ENCODE measurements around the gene ZSWIM4. TPM values are rescaled to one million over a fixed set of nuclear protein-coding genes. Genes with fewer than 3 reads are reported as not detected.

Gene ZSWIM4
- total and polyA plus RNA-seq, 2 of the 13 experiments (the other 11 are each of a cell fraction or from before 2014, with no cell fraction given): 0.33 to 0.86 TPM

DNA sequence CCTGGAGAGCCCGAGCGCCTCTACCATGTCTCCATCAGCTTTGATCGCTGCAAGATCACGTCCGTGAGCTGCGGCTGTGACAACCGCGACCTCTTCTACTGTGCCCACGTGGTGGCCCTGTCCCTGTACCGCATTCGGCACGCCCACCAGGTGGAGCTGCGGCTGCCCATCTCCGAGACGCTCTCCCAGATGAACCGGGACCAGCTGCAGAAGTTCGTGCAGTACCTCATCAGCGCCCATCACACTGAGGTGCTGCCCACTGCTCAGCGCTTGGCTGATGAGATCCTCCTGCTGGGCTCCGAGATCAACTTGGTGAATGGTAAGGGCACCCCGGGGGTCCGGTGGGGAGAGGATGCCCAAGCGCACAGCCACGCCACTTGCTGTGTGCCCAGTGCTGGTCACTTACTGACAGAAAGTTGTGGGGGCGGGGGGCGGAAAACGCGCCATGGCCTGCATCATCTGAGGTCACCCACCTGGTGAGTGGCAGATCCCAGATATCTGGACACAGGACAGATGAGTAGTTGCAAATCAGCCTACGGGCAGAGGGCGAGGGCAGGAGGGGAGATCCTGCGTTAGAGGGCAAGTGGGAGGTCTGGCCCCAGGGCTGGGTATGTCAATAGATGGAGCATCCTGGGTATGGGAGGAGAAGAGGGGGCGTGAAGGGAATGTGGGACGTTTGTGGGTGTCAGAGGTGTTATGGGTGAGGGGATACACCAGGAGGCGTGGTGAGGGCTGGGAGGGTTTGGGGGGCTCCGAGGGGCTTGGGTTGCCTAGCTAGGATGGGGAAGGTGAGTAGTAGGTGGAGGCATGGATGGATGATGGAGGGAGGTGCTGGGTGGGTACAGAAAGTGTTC is 9.8 kb downstream of the ZSWIM4 start:
- Histone ChIP-seq H3K4me3 (replicated peaks in 1 of 3; ENCODE audit: insufficient read depth in 1 of 3, low read depth in 2 of 3, low read length in 3 of 3) (no peak overlapping the region), H3K27ac (ENCODE audit: extremely low read length, insufficient read depth, low read length) (no peak overlapping the region), H3K9me3 (ENCODE audit: low read length) (no peaks in the 10 kb centered on the region), H3K27me3 (ENCODE audit: control insufficient read depth in 1 of 2, insufficient read depth in 2 of 2, low read length in 2 of 2) (no peaks in the 10 kb centered on the region), H3K36me3 (replicated peaks in 1 of 2; ENCODE audit: control insufficient read depth in 1 of 2, insufficient read depth in 2 of 2, low read length in 2 of 2) (no peaks in the 10 kb centered on the region), H4K20me1 (ENCODE audit: insufficient read depth, low read length) (no peaks in the 10 kb centered on the region), H3K4me1 (ENCODE audit: insufficient read depth, low read length) (peaks cover 11% of the 10 kb centered on the region), H3K4me2 (ENCODE audit: low read depth, low read length) (no peak overlapping the region), H3K79me2 (ENCODE audit: insufficient read depth, low read length) (no peaks in the 10 kb centered on the region), H2AFZ (ENCODE audit: low read length) (no peak overlapping the region), H3K9ac (ENCODE audit: insufficient read depth, low read depth, low read length) (no peak overlapping the region)
- intact Hi-C loops (cut with micrococcal nuclease; ENCODE audit: unreplicated experiment): no loop called here
- ChIA-PET CTCF (ENCODE audit: low intra/inter-chr PET ratio, low total read pairs) (interaction anchor here (0.9 kb wide), 1 partner anchor 57 kb away, joined by 6 read pairs; no protein-coding TSS in a partner anchor), POLR2A (interaction anchor here (1.3 kb wide), 1 partner anchor 10 kb away, joined by 5 read pairs; the partner anchor contains the start of gene ZSWIM4)
- ATAC-seq (peak; percentile 77), DNase-seq (ENCODE audit: low spot score) (peak; percentile 32), FAIRE-seq (no peak)
- in situ Hi-C loops (cut with HindIII; ENCODE audit: extremely low pct_ligation_motif_present, low pct_unique_long_range_greater_than_20kb): no loop called here
- no TSS peak for BruUV-seq (replicated peaks)
- 92% methylated on average over 17 of the region's 35 CpGs for WGBS (ENCODE audit: low lambda C conversion rate)
- no peak for TF ChIP-seq HNF4A (CRISPR knock-in tag; IDR thresholded peaks at IDR 0.05)
- TF ChIP-seq HNRNPL (IDR thresholded peaks at IDR 0.05; ENCODE audit: low read depth, low read length): peak; percentile 69; the same call in 1 of the 2 replicates
- no peak for TF ChIP-seq HDAC6 (IDR thresholded peaks at IDR 0.05; ENCODE audit: low read depth, low read length)
- 0 out of 2 replicates have a peak, but pooled peaks have one; percentile 22 for TF ChIP-seq ZFP91 (CRISPR knock-in tag; IDR thresholded peaks at IDR 0.05; ENCODE audit: borderline replicate concordance)
- TF ChIP-seq ZNF768 (CRISPR knock-in tag; IDR thresholded peaks at IDR 0.05): peak; percentile 45; the same call in 1 of the 2 replicates
- TF ChIP-seq RFXANK (CRISPR knock-in tag; IDR thresholded peaks at IDR 0.05): no peak
- peak; percentile 92 for TF ChIP-seq ZBTB38 (CRISPR knock-in tag; IDR thresholded peaks at IDR 0.05)
- TF ChIP-seq CTCF (CRISPR knock-in tag; IDR thresholded peaks at IDR 0.05): peak; percentile 77
- no peak for TF ChIP-seq U2AF2 (IDR thresholded peaks at IDR 0.05; ENCODE audit: low read depth, low read length)
- peak; percentile 67 for TF ChIP-seq MYC (CRISPR knock-in tag; IDR thresholded peaks at IDR 0.05; ENCODE audit: borderline replicate concordance)
- TF ChIP-seq, protein P1, sequence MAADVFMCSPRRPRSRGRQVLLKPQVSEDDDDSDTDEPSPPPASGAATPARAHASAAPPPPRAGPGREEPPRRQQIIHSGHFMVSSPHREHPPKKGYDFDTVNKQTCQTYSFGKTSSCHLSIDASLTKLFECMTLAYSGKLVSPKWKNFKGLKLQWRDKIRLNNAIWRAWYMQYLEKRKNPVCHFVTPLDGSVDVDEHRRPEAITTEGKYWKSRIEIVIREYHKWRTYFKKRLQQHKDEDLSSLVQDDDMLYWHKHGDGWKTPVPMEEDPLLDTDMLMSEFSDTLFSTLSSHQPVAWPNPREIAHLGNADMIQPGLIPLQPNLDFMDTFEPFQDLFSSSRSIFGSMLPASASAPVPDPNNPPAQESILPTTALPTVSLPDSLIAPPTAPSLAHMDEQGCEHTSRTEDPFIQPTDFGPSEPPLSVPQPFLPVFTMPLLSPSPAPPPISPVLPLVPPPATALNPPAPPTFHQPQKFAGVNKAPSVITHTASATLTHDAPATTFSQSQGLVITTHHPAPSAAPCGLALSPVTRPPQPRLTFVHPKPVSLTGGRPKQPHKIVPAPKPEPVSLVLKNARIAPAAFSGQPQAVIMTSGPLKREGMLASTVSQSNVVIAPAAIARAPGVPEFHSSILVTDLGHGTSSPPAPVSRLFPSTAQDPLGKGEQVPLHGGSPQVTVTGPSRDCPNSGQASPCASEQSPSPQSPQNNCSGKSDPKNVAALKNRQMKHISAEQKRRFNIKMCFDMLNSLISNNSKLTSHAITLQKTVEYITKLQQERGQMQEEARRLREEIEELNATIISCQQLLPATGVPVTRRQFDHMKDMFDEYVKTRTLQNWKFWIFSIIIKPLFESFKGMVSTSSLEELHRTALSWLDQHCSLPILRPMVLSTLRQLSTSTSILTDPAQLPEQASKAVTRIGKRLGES (CRISPR knock-in tag; IDR thresholded peaks at IDR 0.05; ENCODE audit: borderline replicate concordance): no peak
- TF ChIP-seq STAG1 (CRISPR knock-in tag; IDR thresholded peaks at IDR 0.05): peak; percentile 53
- no peak for TF ChIP-seq ZFP62 (CRISPR knock-in tag; IDR thresholded peaks at IDR 0.05)
- TF ChIP-seq SAP130 (CRISPR knock-in tag; IDR thresholded peaks at IDR 0.05; ENCODE audit: low read depth): peak; percentile 50
- TF ChIP-seq ZNF12 (CRISPR knock-in tag; IDR thresholded peaks at IDR 0.05): peak; percentile 97
- 0 out of 3 replicates have a peak, but pooled peaks have one; percentile 22 for TF ChIP-seq MXI1 (IDR thresholded peaks at IDR 0.05; ENCODE audit: borderline replicate concordance, low read depth, low read length)
- TF ChIP-seq, protein P2, sequence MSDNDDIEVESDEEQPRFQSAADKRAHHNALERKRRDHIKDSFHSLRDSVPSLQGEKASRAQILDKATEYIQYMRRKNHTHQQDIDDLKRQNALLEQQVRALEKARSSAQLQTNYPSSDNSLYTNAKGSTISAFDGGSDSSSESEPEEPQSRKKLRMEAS (IDR thresholded peaks at IDR 0.05): peak; percentile 33; the same call in 1 of the 2 replicates
- TF ChIP-seq ONECUT2 (CRISPR knock-in tag; IDR thresholded peaks at IDR 0.05): no peak
- TF ChIP-seq RAD21 (CRISPR knock-in tag; IDR thresholded peaks at IDR 0.05): 0 out of 2 replicates have a peak, but pooled peaks have one; percentile 29
